COLO668 (cell line): Measurements from ENCODE around the gene H6PD.

Experiments used
- DNase-seq: peaks from one replicate; lab custom pipeline; 2025; ENCODE audit not compliant: unreplicated experiment; lab: John Stamatoyannopoulos, UW

Gene H6PD

GRCh38 chr1:9204156-9204720 is 30.3 kb upstream of the H6PD start:
- no peak for DNase-seq

- no peak for DNase-seq
Measured at GRCh38 chr1:9207086-9207485, 27.5 kb upstream of the H6PD start.

DNA sequence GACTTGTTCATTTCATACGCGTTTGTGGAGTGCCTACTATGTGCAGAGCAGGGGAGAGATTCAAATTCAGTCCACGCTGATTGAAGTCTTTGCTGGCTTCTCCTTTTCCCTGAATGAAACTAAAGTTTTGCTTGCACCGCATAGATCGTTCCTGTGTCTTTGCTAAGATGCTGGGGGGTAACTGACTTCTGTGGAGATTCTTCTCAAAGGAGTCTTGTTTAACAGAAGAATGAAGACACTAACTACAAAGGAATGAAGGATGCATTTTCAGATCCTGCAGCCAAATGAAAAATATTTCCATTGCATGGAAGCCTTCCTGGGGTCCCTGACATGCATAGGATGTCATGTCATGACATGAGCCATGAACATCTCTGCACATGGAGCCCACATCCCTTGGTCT is 26.9 kb upstream of the H6PD start:
- DNase-seq: no peak

DNA sequence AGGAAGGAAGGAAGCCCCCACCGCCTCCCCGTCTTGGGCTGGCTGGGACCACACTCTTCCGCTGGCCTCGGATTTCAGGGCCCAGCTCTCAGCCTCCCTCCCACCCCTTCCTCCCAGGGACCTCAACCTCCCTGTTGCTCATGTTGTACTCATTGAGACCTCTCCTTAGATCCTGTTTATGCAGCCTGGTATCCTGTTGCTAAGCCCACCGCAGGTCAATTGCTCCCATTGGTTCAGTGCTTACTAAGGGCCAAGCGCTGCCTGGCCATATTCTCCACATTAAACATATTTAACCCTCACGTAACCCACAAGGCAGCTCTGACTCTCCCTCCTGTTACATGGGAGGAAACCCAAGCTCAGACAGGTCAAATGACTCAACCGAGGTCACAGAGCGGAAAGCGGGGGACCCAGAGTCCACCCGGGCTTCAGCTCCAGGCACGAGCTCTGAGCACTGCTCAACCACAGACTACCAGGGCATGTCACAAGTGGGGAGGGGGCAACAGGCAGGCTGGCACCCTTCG is 23.2 kb upstream of the H6PD start:
- DNase-seq: no peak

GRCh38 chr1:9212735-9213134 is 21.8 kb upstream of the H6PD start:
- DNase-seq: no peak

GRCh38 chr1:9213956-9214355 is 20.6 kb upstream of the H6PD start:
- no peak for DNase-seq

GRCh38 chr1:9218917-9219316 is 15.7 kb upstream of the H6PD start:
- DNase-seq: no peak

DNA sequence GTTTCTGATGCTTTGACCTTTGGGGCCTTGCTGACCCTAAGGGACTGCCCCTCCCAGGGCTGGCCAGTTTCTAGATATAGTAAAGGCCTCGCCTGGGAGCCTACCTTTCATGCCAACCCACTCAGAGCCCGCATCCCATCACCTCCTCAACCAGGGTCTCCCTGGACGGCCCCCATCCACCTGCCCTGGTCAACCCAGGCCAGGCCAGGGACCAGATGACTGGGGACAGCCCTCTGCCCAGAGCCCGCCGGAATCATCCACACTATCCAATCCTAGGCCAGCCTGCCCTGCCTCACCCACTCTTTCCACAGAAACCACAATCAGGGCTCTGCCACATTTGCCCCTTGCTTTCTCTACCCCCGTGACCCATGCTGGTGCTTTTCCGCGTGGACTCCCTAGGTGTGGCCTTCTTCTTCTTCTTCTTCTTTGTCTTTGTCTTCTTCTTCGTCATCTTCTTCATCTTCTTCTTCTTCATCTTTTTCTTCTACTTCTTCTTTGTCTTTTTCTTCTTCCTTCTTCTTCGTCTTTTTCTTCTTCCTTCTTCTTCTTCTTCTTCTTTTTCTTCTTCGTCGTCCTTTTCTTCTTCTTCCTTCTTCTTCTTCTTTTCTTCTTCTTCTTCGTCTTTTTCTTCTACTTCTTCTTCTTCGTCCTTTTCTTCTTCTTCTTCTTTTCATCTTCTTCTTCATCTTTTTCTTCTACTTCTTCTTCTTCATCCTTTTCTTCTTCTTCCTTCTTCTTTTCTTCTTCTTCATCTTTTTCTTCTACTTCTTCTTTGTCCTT is 11.5 kb upstream of the H6PD start:
- DNase-seq: no peak

GRCh38 chr1:9224664-9225410 is 9.7 kb upstream of the H6PD start:
- DNase-seq: no peak

DNA sequence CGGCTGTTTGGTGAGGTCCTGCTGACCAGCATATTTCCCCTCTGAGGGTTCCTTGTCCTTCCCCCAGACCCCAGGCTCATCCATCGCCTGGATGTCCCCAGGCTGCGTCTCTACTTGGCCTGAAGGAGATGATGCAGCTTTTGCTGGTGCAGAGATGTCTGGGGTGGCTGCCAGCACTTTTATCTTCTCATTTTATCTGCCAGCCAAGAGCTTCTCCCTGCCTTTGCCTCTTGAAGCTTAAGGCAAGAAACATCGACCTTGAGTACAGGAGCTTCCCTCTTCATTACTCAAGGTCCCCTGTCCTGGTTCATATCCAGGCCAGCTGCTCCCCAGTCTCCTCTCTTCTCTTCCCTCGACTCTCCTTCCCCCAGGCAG is 9.2 kb upstream of the H6PD start:
- DNase-seq: no peak

GRCh38 chr1:9228609-9229008 is 6.0 kb upstream of the H6PD start:
- no peak for DNase-seq

DNA sequence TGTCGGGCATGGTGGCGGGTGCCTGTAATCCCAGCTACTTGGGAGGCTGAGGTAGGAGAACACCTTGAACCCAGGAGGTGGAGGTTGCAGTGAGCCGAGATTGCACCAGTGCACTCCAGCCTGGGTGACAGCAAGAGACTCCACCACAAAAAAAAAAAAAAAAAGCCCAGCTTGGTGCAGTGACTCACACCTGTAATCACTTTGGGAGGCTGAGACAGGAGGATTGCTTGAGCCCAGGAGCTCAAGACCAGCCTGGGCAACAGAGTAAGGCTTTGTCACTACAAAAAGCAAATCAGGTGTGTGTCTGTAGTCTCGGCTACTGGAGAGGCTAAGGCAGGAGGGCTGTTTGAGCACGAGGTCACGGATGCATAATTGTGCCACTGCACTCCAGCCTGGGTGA is 5.0 kb upstream of the H6PD start:
- DNase-seq: no peak

- no peak for DNase-seq
Measured at GRCh38 chr1:9230869-9231533, 3.6 kb upstream of the H6PD start.

- DNase-seq: no peak
Measured at GRCh38 chr1:9231648-9232332, 2.8 kb upstream of the H6PD start.

GRCh38 chr1:9233241-9233941 is 1.2 kb upstream of the H6PD start:
- no peak for DNase-seq

DNA sequence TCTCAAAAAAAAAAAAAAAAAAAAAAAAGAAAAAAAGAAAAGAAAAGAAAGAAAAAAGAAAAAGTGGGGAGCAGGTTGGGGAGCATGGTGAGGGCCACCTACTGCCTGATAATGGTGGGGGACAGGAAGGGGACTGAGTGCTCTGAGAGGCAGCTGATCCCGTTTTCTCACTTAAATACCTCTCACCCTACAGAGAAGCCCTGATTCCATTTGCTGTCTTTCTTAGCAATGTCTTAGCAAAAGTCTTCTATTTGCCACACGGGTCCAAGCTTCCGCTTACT is 692 bp upstream of the H6PD start:
- no peak for DNase-seq

- no peak for DNase-seq
Measured at GRCh38 chr1:9235096-9235459, 504 bp downstream of the H6PD start.

- DNase-seq: no peak
Measured at GRCh38 chr1:9235560-9235959, 986 bp downstream of the H6PD start.

- DNase-seq: no peak
Measured at GRCh38 chr1:9238134-9238533, 3.6 kb downstream of the H6PD start.

DNA sequence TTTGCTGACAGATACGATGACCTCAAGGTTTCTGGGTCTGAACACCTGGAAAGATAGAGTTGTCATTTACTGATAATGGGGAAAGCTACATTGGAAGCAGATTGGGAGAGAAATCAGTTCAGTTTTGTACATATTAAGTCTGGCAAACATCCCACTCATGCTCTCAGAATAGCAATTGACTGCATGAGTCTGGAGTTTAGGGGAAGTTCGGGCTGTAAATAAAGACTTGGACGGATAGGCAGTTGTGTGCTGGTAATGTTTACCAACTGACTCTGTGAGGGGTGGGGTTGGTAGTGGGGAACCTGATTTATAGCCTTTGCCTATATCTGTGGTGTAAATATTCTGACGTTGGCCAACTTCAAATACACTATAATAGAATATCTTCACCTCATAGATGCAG is 4.0 kb downstream of the H6PD start:
- no peak for DNase-seq
